Kidney epithelial cell (primary cell): ENCODE results near the gene MTSS2. TPM values are rescaled to one million over a fixed set of nuclear protein-coding genes. Genes with fewer than 3 reads are reported as not detected.
"Not testable (repeated sequence)": the region's sequence is repeated elsewhere in the genome, so short reads cannot be mapped to it uniquely, and the experiment has no call there.

Source experiments
- DNase-seq: peaks from one replicate; pipeline ENCODE4 v3.0.0-alpha.2; 2010; ENCODE audit warnings: low read depth
- H3K27me3 ChIP-seq: 2 replicates; pipeline ENCODE4 v1.6.0; 2011; ENCODE audit warnings: low read length; ENCODE audit not compliant: control insufficient read depth, insufficient read depth
- H3K36me3 ChIP-seq: 2 replicates; pipeline ENCODE4 v1.5.1; 2011; ENCODE audit warnings: low read length; ENCODE audit not compliant: control insufficient read depth, insufficient read depth
- H3K4me3 ChIP-seq: 2 replicates; pipeline ENCODE4 v1.5.1; 2011; ENCODE audit warnings: low read depth, mild to moderate bottlenecking, control low read depth, low read length
- CTCF ChIP-seq: IDR thresholded peaks from 2 replicates; pipeline ENCODE4 v1.5.1; 2011; ENCODE audit warnings: mild to moderate bottlenecking, moderate library complexity, low read length, control low read depth, inconsistent platforms; ENCODE audit not compliant: insufficient read depth, poor library complexity, severe bottlenecking
- total RNA-seq: library from RNA; depleted of rRNA; stranded (reverse); fragments of >200 nt; gene quantifications from 2 replicates; pipeline ENCODE4 v1.2.3, GENCODE V29; 2015

The MTSS2 gene
- total RNA-seq, 1 donor from 2014 or later, result 19.8 TPM

DNA sequence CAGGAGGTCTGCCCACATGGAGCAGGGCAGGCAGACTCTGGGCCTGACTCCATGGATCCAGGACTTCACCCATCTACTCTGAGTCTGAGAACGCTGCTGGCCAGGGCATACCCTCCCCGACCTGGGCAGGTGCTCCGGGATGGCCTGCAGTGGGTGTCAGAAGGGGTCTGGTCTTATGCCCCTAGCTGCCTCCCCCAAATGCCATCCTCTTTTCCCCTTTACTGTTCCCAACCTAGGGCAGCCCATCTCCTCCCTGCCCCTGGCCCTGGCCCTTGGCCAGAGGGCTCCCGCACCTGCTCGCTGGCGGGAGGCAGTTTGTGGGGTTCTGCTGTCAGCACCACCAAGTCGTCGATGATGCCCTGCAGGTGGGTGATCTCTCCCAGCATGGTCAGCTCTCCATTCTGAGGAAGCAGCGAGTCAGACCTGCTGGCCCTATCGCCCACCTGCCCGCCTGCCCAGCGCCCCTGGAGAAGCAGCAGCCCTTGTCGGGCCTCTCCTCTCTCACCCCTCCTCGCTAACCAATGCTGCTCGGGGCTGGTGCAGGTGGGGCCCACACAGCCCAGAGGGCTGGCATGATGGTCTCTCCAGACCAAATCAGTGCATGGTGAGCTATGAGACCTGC lies 8.2 kb downstream of the MTSS2 start:
- no peak for DNase-seq
- no peak for TF ChIP-seq CTCF
- no peaks in the 10 kb centered on the region for H3K27me3 ChIP-seq
- H3K36me3 ChIP-seq, result peaks cover 4% of the 10 kb centered on the region
- H3K4me3 ChIP-seq, result no peak overlapping the region

DNA sequence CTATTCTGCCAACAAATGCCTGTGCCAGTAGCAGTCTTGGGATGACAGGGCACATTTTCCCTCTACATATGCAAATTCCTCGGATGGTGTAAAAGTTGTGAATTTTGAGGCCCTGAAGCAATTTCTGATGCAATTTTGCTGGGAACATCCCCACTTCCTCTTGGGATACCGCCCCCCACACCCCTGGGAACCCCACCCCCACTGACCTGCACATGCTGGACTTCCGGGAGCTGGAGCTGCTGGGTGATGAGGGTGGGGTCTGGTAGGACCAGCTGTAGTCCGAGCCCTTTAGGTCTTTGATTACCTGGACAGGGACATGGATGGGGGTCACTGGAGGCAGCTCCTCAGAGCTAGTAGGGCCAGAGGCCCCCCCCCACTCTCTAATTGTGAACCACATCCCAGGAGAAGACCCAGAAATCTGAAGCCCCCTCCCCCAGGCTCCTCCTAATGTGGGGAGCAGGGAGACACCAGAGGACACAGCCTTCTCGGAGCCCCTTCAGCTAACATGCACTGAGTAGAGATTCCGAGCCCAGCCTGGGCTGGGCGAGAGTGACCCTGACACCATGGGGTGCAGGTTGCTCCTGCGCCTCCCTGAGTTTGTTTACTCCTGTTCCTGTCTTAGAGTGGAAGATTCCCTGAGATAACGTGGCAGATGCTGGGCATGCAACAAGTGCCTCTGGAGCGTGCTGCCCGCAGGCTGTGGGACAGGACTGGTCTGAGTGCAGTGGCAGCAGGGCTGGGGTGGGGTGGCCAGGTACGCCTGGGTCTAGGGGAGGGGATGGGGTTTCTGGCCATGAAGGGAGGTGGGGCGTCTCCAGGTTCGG lies 9.0 kb downstream of the MTSS2 start:
- H3K27me3 ChIP-seq, result no peaks in the 10 kb centered on the region
- no peak for TF ChIP-seq CTCF
- H3K4me3 ChIP-seq, result no peak overlapping the region
- peaks cover 4% of the 10 kb centered on the region for H3K36me3 ChIP-seq
- DNase-seq, result no peak

- DNase-seq, result no peak
- Histone ChIP-seq H3K4me3 (no peak overlapping the region), H3K27me3 (no peaks in the 10 kb centered on the region), H3K36me3 (peaks cover 4% of the 10 kb centered on the region)
- no peak for TF ChIP-seq CTCF
Observed at GRCh38 chr16:70675851-70676513, 9.9 kb downstream of the MTSS2 start.

GRCh38 chr16:70674221-70675014 lies 11.4 kb downstream of the MTSS2 start:
- no peak for DNase-seq
- H3K36me3 ChIP-seq, result peaks cover 4% of the 10 kb centered on the region
- H3K27me3 ChIP-seq, result no peaks in the 10 kb centered on the region
- TF ChIP-seq CTCF, result no peak
- no peak overlapping the region for H3K4me3 ChIP-seq

DNA sequence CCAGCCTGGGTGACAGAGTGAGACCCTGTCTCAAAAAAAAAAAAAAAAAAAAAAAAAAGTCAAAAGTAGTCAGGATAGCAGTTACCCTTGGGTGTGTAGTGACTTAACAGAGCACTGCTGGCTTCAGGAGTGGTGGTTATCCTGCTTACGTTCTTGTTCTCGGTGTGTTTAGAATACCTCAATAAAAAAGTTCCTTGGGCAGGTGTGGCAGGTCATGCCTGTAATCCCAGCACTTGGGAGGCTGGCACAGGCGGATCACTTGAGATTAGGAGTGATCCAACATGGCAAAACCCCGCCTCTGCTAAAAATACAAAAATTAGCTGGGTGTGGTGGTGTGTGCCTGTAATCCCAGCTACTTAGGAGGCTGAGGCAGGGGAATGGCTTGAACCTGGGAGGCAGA lies 14.9 kb downstream of the MTSS2 start:
- H3K36me3 ChIP-seq, H3K4me3 ChIP-seq, H3K27me3 ChIP-seq, DNase-seq: not testable (repeated sequence)

DNA sequence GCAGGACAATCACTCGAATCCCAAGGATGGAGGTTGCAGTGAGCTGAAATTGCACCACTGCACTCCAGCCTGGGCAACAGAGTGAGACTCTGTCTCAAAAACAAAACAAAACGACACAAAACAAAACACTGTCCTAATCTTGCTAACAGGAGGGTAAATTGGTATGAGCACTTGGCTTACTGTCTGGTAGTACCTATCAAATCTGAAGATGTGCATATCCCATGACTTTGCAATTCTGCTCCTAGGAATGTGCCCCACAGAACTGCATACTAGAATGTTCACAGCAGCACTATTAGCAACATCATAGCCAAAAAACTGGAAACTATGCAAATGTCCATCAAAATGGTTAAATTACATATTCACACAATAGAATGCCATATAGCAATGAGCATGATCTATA lies 15.7 kb downstream of the MTSS2 start:
- DNase-seq, result no peak
- H3K36me3 ChIP-seq, result peaks cover 4% of the 10 kb centered on the region
- no peaks in the 10 kb centered on the region for H3K27me3 ChIP-seq
- no peak overlapping the region for H3K4me3 ChIP-seq
- no peak for TF ChIP-seq CTCF
